AG09309 (cell line): ENCODE results near the gene WNT3.

ENCODE experiments used
- DNase-seq: peaks from one replicate; pipeline ENCODE4 v3.0.0-alpha.2; 2010; ENCODE audit warnings: low read depth
- H3K4me3 ChIP-seq: 2 replicates; pipeline ENCODE4 v1.5.1; 2011; ENCODE audit warnings: mild to moderate bottlenecking, low read depth, low read length, moderate library complexity; ENCODE audit not compliant: control insufficient read depth
- CTCF ChIP-seq: IDR thresholded peaks from 2 replicates; pipeline ENCODE4 v1.5.1; 2011; ENCODE audit warnings: mild to moderate bottlenecking, low read depth, low read length, inconsistent platforms; ENCODE audit not compliant: insufficient read depth, control insufficient read depth; ENCODE audit errors: missing control alignments

The WNT3 gene

GRCh38 chr17:46737326-46737725 lies 81.2 kb downstream of the WNT3 start:
- no peak for TF ChIP-seq CTCF
- DNase-seq = no peak
- no peak overlapping the region for H3K4me3 ChIP-seq

GRCh38 chr17:46736100-46736499 lies 82.4 kb downstream of the WNT3 start:
- no peak for TF ChIP-seq CTCF
- H3K4me3 ChIP-seq = no peak overlapping the region
- no peak for DNase-seq

- H3K4me3 ChIP-seq = no peak overlapping the region
- DNase-seq = peak; percentile 16
- TF ChIP-seq CTCF = no peak
These were observed 84.5 kb downstream of the WNT3 start for GRCh38 chr17:46733837-46734475.

- no peak for TF ChIP-seq CTCF
- H3K4me3 ChIP-seq = no peak overlapping the region
- DNase-seq = no peak
These were observed 85.6 kb downstream of the WNT3 start for GRCh38 chr17:46732754-46733398.

GRCh38 chr17:46732160-46732559 lies 86.3 kb downstream of the WNT3 start:
- H3K4me3 ChIP-seq = no peak overlapping the region
- DNase-seq = no peak
- TF ChIP-seq CTCF = no peak

GRCh38 chr17:46730679-46731078 lies 87.8 kb downstream of the WNT3 start:
- H3K4me3 ChIP-seq = no peak overlapping the region
- no peak for DNase-seq
- TF ChIP-seq CTCF = no peak

- no peak overlapping the region for H3K4me3 ChIP-seq
- no peak for DNase-seq
- no peak for TF ChIP-seq CTCF
These were observed 88.5 kb downstream of the WNT3 start for GRCh38 chr17:46730026-46730425.
